NB4 (cell line): Measurements from ENCODE around the gene OR52W1.

Experiments
- CTCF ChIP-seq: IDR thresholded peaks from one replicate; pipeline ENCODE4 v1.5.1; 2012; ENCODE audit warnings: low read depth, low read length
- MYC ChIP-seq: IDR thresholded peaks from 2 replicates; pipeline ENCODE4 v1.6.1; 2011; ENCODE audit warnings: low read depth, low read length
- POLR2A ChIP-seq: IDR thresholded peaks from 2 replicates; pipeline ENCODE4 v1.6.1; 2011; ENCODE audit warnings: mild to moderate bottlenecking; ENCODE audit not compliant: insufficient read length; ENCODE audit errors: extremely low read depth

- TF ChIP-seq CTCF (no peak), POLR2A (no peak), MYC (no peak)
Observed at GRCh38 chr11:6214530-6214929, 15.5 kb downstream of the OR52W1 start.
